K562 (cell line): ENCODE data around the gene SELENOF. TPM values are rescaled to one million over a fixed set of nuclear protein-coding genes. Genes with fewer than 3 reads are reported as not detected.
A peak's percentile ranks its signal among the peaks of the same experiment; 100 is the strongest.

Source experiments
- CHCHD3 ChIP-seq: fragments of 250-450 bp; sonication (Bioruptor Pico); IDR thresholded peaks from 2 replicates; pipeline ENCODE4 v2.1.2; 2022; ENCODE audit warnings: mild to moderate bottlenecking
- CXXC5 ChIP-seq: fragments of 250-450 bp; sonication (Bioruptor Pico); IDR thresholded peaks from 2 replicates; pipeline ENCODE4 v1.8.0; 2022; ENCODE audit warnings: inconsistent platforms, mild to moderate bottlenecking, moderate library complexity
- EHMT2 ChIP-seq: fragments of 450-650 bp; IDR thresholded peaks from 2 replicates; pipeline ENCODE4 v1.6.1; 2018; ENCODE audit warnings: antibody characterized with exemption
- ELF2 ChIP-seq: fragments of 250-450 bp; sonication (Bioruptor Pico); IDR thresholded peaks from 2 replicates; pipeline ENCODE4 v1.5.0; 2021; ENCODE audit warnings: mild to moderate bottlenecking
- EP400 ChIP-seq: fragments of 450-650 bp; IDR thresholded peaks from 2 replicates; pipeline ENCODE4 v1.6.1; 2017; ENCODE audit warnings: antibody characterized with exemption, mild to moderate bottlenecking, moderate library complexity
- HDAC1 ChIP-seq, 2 experiments: fragments of 450-650 bp; IDR thresholded peaks; 2 replicates each; pipeline ENCODE4 v1.6.1; 2016 to 2017; ENCODE audit warnings: inconsistent platforms in 1 of 2, mild to moderate bottlenecking in 1 of 2, moderate library complexity in 1 of 2
- MEF2D ChIP-seq: conservative IDR thresholded peaks from 2 replicates; pipeline ENCODE4 v1.6.1; 2016; ENCODE audit warnings: low read depth, missing genetic modification characterization, missing compliant biosample characterization
- MEIS2 ChIP-seq: fragments of 450-650 bp; IDR thresholded peaks from 2 replicates; pipeline ENCODE4 v1.6.1; 2014; ENCODE audit warnings: mild to moderate bottlenecking; ENCODE audit not compliant: partially characterized antibody
- NELFE ChIP-seq: IDR thresholded peaks from 2 replicates; pipeline ENCODE4 v1.6.1; 2011; ENCODE audit warnings: mild to moderate bottlenecking; ENCODE audit not compliant: insufficient read depth, insufficient read length
- SP1 ChIP-seq: sonication (generic); formaldehyde crosslinking; IDR thresholded peaks from 2 replicates; pipeline ENCODE4 v1.8.1; 2022; ENCODE audit warnings: mild to moderate bottlenecking, missing genetic modification reagents
- ZNF253 ChIP-seq: fragments of 250-450 bp; sonication (Bioruptor Pico); conservative IDR thresholded peaks from 2 replicates; pipeline ENCODE4 v1.6.1; 2021; ENCODE audit warnings: mild to moderate bottlenecking
- ZNF77 ChIP-seq: fragments of 250-450 bp; sonication (Bioruptor Pico); IDR thresholded peaks from 2 replicates; pipeline ENCODE4 v1.5.0; 2020
- polyA plus RNA-seq, 8 experiments: library from polyadenylated mRNA; depleted of rRNA in 4 of 8; stranded (reverse) in 5 of 8; unstranded in 3 of 8; fragments of >200 nt; fragmentation: Nextera tagmentation in 2 of 8; fragmentation: Illumina TruSeq in 1 of 8; extraction: Ambion mirVana in 2 of 8; extraction: Trizol in 1 of 8; gene quantifications; 2 replicates each; pipeline versions ENCODE4 v1.2.1 to v1.2.3, GENCODE V29; 2011 to 2014; ENCODE audit warnings: inconsistent platforms in 1 of 8, missing spikeins in 1 of 8
- total RNA-seq, 7 experiments: library from RNA; depleted of rRNA in 6 of 7; stranded (reverse); fragments of >200 nt in 6 of 7; fragmentation: Illumina TruSeq in 2 of 7; extraction: Trizol in 2 of 7; gene quantifications; 2 replicates each; pipeline versions ENCODE4 v1.2.1 to v1.2.3, GENCODE V29; 2011 to 2021; ENCODE audit warnings: low replicate concordance in 1 of 7
- TF ChIP-seq, protein P1 (sequence below), 2 experiments: IDR thresholded peaks in 1 of 2; conservative IDR thresholded peaks in 1 of 2; 2 replicates each; pipeline ENCODE4 v1.6.1; 2016; ENCODE audit warnings: low read depth in 2 of 2, mild to moderate bottlenecking in 1 of 2, missing compliant biosample characterization in 1 of 2, missing genetic modification characterization in 1 of 2, moderate library complexity in 1 of 2
- TF ChIP-seq, protein P2 (sequence below): fragments of 250-450 bp; sonication (Bioruptor Pico); IDR thresholded peaks from 2 replicates; pipeline ENCODE4 v1.8.0; 2021; ENCODE audit warnings: borderline replicate concordance, mild to moderate bottlenecking, moderate library complexity; ENCODE audit not compliant: poor library complexity, severe bottlenecking
- TF ChIP-seq, protein P3 (sequence below): sonication (generic); formaldehyde crosslinking; IDR thresholded peaks from 2 replicates; pipeline ENCODE4 v1.8.0; 2022; ENCODE audit warnings: mild to moderate bottlenecking, missing genetic modification reagents
- TF ChIP-seq, protein P4 (sequence below): fragments of 450-650 bp; IDR thresholded peaks from 2 replicates; pipeline ENCODE4 v1.7.0; 2016; ENCODE audit warnings: borderline replicate concordance
- TF ChIP-seq, protein P5 (sequence below): sonication (generic); formaldehyde crosslinking; IDR thresholded peaks from 2 replicates; pipeline ENCODE4 v1.8.0; 2023; ENCODE audit warnings: missing genetic modification reagents, mild to moderate bottlenecking, borderline replicate concordance

Gene SELENOF
- total and polyA plus RNA-seq, 9 of the 15 experiments (the other 6 are each of a cell fraction or from before 2014, with no cell fraction given): 115 to 394 (median 215) TPM

DNA sequence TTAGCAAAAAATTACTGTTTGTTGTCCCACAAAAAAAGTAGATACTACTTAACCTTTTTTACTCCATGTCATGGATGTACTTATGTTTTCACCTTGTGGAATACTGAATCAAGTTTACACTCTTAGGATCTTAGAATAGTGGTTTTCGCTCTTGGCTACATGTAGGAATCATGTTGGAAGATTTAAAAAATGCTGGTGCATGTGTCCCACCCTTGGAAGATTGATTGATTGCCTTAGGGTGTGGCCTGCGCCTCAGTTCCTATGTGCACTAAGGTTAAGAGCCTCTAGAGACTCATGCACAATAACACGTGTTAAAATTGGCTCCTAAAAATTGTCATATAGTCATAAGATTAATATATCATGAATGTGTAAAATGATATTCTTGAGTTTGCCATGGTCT is 25.5 kb upstream of the SELENOF start (continued):
- TF ChIP-seq, protein P1, sequence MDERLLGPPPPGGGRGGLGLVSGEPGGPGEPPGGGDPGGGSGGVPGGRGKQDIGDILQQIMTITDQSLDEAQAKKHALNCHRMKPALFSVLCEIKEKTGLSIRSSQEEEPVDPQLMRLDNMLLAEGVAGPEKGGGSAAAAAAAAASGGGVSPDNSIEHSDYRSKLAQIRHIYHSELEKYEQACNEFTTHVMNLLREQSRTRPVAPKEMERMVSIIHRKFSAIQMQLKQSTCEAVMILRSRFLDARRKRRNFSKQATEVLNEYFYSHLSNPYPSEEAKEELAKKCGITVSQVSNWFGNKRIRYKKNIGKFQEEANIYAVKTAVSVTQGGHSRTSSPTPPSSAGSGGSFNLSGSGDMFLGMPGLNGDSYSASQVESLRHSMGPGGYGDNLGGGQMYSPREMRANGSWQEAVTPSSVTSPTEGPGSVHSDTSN (CRISPR knock-in tag; IDR thresholded peaks at IDR 0.05; ENCODE audit: low read depth): peak; percentile 77
- TF ChIP-seq, protein P1 (tag; conservative IDR thresholded peaks at IDR 0.05; ENCODE audit: low read depth): peak; percentile 93
- no peak for TF ChIP-seq ELF2 (CRISPR knock-in tag)
- TF ChIP-seq HDAC1 (IDR thresholded peaks at IDR 0.05): 0 out of 4 replicates have a peak, but pooled peaks of 1 of the 2 experiments have one; percentile 25
- TF ChIP-seq SP1 (CRISPR knock-in tag): no peak
- TF ChIP-seq MEIS2: peak; percentile 98
- no peak for TF ChIP-seq NELFE
- TF ChIP-seq ZNF77 (CRISPR knock-in tag): no peak
- TF ChIP-seq, protein P2, sequence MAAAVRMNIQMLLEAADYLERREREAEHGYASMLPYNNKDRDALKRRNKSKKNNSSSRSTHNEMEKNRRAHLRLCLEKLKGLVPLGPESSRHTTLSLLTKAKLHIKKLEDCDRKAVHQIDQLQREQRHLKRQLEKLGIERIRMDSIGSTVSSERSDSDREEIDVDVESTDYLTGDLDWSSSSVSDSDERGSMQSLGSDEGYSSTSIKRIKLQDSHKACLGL (CRISPR knock-in tag): no peak
- peak; percentile 45; the same call in 1 of the 2 replicates for TF ChIP-seq EP400
- TF ChIP-seq MEF2D (tag): 0 out of 2 replicates have a peak, but pooled peaks have one; percentile 30
- no peak for TF ChIP-seq ZNF253 (CRISPR knock-in tag)
- TF ChIP-seq CXXC5 (CRISPR knock-in tag): no peak
- TF ChIP-seq EHMT2: no peak
- TF ChIP-seq, protein P3, sequence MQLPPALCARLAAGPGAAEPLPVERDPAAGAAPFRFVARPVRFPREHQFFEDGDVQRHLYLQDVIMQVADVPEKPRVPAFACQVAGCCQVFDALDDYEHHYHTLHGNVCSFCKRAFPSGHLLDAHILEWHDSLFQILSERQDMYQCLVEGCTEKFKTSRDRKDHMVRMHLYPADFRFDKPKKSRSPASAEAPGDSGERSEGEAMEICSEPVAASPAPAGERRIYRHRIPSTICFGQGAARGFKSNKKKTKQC (CRISPR knock-in tag): no peak
- TF ChIP-seq, protein P4, sequence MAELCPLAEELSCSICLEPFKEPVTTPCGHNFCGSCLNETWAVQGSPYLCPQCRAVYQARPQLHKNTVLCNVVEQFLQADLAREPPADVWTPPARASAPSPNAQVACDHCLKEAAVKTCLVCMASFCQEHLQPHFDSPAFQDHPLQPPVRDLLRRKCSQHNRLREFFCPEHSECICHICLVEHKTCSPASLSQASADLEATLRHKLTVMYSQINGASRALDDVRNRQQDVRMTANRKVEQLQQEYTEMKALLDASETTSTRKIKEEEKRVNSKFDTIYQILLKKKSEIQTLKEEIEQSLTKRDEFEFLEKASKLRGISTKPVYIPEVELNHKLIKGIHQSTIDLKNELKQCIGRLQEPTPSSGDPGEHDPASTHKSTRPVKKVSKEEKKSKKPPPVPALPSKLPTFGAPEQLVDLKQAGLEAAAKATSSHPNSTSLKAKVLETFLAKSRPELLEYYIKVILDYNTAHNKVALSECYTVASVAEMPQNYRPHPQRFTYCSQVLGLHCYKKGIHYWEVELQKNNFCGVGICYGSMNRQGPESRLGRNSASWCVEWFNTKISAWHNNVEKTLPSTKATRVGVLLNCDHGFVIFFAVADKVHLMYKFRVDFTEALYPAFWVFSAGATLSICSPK: no peak
- no peak for TF ChIP-seq CHCHD3
- TF ChIP-seq, protein P5, sequence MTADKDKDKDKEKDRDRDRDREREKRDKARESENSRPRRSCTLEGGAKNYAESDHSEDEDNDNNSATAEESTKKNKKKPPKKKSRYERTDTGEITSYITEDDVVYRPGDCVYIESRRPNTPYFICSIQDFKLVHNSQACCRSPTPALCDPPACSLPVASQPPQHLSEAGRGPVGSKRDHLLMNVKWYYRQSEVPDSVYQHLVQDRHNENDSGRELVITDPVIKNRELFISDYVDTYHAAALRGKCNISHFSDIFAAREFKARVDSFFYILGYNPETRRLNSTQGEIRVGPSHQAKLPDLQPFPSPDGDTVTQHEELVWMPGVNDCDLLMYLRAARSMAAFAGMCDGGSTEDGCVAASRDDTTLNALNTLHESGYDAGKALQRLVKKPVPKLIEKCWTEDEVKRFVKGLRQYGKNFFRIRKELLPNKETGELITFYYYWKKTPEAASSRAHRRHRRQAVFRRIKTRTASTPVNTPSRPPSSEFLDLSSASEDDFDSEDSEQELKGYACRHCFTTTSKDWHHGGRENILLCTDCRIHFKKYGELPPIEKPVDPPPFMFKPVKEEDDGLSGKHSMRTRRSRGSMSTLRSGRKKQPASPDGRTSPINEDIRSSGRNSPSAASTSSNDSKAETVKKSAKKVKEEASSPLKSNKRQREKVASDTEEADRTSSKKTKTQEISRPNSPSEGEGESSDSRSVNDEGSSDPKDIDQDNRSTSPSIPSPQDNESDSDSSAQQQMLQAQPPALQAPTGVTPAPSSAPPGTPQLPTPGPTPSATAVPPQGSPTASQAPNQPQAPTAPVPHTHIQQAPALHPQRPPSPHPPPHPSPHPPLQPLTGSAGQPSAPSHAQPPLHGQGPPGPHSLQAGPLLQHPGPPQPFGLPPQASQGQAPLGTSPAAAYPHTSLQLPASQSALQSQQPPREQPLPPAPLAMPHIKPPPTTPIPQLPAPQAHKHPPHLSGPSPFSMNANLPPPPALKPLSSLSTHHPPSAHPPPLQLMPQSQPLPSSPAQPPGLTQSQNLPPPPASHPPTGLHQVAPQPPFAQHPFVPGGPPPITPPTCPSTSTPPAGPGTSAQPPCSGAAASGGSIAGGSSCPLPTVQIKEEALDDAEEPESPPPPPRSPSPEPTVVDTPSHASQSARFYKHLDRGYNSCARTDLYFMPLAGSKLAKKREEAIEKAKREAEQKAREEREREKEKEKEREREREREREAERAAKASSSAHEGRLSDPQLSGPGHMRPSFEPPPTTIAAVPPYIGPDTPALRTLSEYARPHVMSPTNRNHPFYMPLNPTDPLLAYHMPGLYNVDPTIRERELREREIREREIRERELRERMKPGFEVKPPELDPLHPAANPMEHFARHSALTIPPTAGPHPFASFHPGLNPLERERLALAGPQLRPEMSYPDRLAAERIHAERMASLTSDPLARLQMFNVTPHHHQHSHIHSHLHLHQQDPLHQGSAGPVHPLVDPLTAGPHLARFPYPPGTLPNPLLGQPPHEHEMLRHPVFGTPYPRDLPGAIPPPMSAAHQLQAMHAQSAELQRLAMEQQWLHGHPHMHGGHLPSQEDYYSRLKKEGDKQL (CRISPR knock-in tag): no peak
